Coronary artery (tissue), 2 donors: Measurements from ENCODE around the gene LAMB2.

Experiments used
- DNase-seq: peaks from one replicate; pipeline ENCODE4 v3.0.0-alpha.2; 2017; ENCODE audit warnings: low spot score
- H3K27ac ChIP-seq, 2 donors: fragments of 200-600 bp; sonication (generic); one replicate each; pipeline ENCODE4 v1.5.1; 2016 to 2019
- H3K4me3 ChIP-seq: fragments of 200-600 bp; sonication (generic); 2 replicates; pipeline ENCODE4 v1.5.1; 2016; ENCODE audit warnings: mild to moderate bottlenecking, moderate library complexity
- CTCF ChIP-seq: fragments of 200-600 bp; sonication (generic); IDR thresholded peaks from one replicate; pipeline ENCODE4 v1.5.1; 2019; ENCODE audit warnings: antibody characterized with exemption

Gene LAMB2

GRCh38 chr3:49131040-49131439 is 1.8 kb downstream of the LAMB2 start:
- TF ChIP-seq CTCF, result no peak
- DNase-seq, result no peak
- Histone ChIP-seq H3K4me3 (peak overlapping the region; percentile 90), H3K27ac (peak overlapping the region in 1 of 2 donors; percentile 95)

- no peak overlapping the region for H3K27ac ChIP-seq
- DNase-seq, result no peak
- TF ChIP-seq CTCF, result no peak
- no peak overlapping the region for H3K4me3 ChIP-seq
Observed at GRCh38 chr3:49124991-49125670, 7.7 kb downstream of the LAMB2 start.

DNA sequence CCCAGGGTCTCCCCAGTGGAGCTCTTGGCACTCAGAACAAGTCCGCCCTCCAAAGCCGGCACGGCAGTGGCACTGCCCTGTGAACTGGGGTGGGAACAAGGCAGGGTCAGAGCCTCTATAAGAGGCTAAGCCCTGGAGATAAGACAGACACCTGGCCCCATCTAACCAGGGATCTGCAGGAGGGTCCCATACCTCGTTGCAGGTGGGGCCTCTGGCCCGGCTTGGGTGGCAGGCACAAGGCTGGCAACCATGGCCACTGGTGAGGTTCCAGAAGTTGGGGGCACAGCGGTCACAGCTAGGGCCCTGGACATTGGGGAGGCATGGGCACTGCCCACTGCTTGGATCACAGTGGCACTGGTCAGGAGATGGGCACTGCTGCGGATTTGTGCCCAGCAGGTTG is 8.6 kb downstream of the LAMB2 start:
- DNase-seq, result no peak
- H3K4me3 ChIP-seq, result no peak overlapping the region
- no peak for TF ChIP-seq CTCF
- no peak overlapping the region for H3K27ac ChIP-seq

DNA sequence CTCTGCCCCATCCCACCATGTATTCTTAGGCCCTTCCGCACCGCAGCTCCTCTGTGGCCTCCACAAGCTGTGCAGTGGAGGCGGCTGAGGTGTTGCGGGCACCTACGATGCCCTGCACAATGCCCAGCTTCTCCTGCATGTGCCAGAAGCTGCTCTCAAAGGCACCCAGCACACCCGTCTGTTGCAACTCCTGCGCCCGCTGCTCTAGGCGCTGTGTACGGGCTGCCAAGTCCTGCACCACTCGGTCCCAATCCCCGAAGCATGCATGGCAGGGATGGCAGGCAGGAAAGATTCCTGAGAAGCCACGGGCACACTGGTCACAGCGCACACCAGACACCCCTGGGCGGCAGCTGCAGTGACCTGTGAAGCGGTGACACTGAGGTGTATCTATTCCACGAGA is 9.2 kb downstream of the LAMB2 start:
- no peak for TF ChIP-seq CTCF
- no peak for DNase-seq
- no peak overlapping the region for H3K27ac ChIP-seq
- no peak overlapping the region for H3K4me3 ChIP-seq

GRCh38 chr3:49122886-49123545 is 9.8 kb downstream of the LAMB2 start:
- no peak overlapping the region for H3K4me3 ChIP-seq
- no peak for TF ChIP-seq CTCF
- H3K27ac ChIP-seq, result no peak overlapping the region
- DNase-seq, result no peak

GRCh38 chr3:49122451-49122850 is 10.4 kb downstream of the LAMB2 start:
- TF ChIP-seq CTCF, result no peak
- H3K4me3 ChIP-seq, result no peak overlapping the region
- H3K27ac ChIP-seq, result no peak overlapping the region
- no peak for DNase-seq

- DNase-seq, result no peak
Observed at GRCh38 chr3:49122022-49122421, 10.8 kb downstream of the LAMB2 start.

More at GRCh38 chr3:49122022-49122421, 10.8 kb downstream of the LAMB2 start:
- TF ChIP-seq CTCF, result no peak
- Histone ChIP-seq H3K27ac (no peak overlapping the region), H3K4me3 (no peak overlapping the region)
